ENCODE data around the gene SH3PXD2B.

Gene SH3PXD2B

DNA sequence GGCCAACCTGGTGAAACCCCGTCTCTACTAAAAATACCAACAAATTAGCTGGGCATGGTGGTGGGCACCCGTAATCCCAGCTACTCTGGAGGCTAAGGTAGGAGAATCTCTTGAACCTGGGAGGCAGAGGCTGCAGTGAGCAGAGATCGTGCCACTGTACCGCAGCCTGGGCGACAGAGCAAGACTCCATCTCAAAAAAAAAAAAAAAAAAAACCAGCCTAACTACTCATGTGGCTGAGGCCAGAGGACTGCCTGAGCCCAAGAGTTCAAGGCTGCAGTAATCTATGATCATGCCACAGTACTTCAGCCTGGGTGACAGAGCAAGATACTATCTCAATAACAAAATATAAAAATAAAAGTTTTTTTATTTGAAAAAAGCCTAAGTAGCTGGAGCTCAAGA lies 174.0 kb downstream of the SH3PXD2B start:
- Histone ChIP-seq H3K4ac (ENCODE audit: low read depth, low read length) (no peak overlapping the region), H3K27ac (ENCODE audit: low read depth, low read length) (no peak overlapping the region), H3K79me1 (ENCODE audit: low read length) (peaks cover 3% of the 10 kb centered on the region), H3K9ac (ENCODE audit: low read length) (no peak overlapping the region), H2AK5ac (ENCODE audit: low read length) (no peak overlapping the region), H2BK5ac (ENCODE audit: low read length) (no peak overlapping the region), H3K4me1 (ENCODE audit: control insufficient read depth, low read depth, low read length) (peaks cover 2% of the 10 kb centered on the region), H2BK120ac (ENCODE audit: low read depth, low read length) (no peak overlapping the region), H3K4me3 (ENCODE audit: low read length) (no peak overlapping the region), H4K8ac (ENCODE audit: low read depth, low read length) (no peak overlapping the region), H3K27me3 (ENCODE audit: insufficient read depth, low read length, poor library complexity) (no peaks in the 10 kb centered on the region), H3K18ac (ENCODE audit: low read length) (no peak overlapping the region), H3K4me2 (ENCODE audit: low read length) (no peak overlapping the region), H2BK15ac (replicated peaks; ENCODE audit: low read depth) (no peak overlapping the region), H3K56ac (ENCODE audit: low read length) (no peak overlapping the region), H4K5ac (ENCODE audit: low read length) (no peak overlapping the region), H3K23ac (ENCODE audit: low read length) (no peak overlapping the region), H3K79me2 (ENCODE audit: control insufficient read depth, insufficient read depth, low read length) (peaks cover 68% of the 10 kb centered on the region), H3K36me3 (ENCODE audit: control insufficient read depth, insufficient read depth, low read length) (no peaks in the 10 kb centered on the region)
- DNase-seq = no peak
- no CpG with 5 or more reads among the region's 5 CpGs for WGBS (ENCODE audit: extremely low coverage, insufficient coverage, low lambda C conversion rate)

DNA sequence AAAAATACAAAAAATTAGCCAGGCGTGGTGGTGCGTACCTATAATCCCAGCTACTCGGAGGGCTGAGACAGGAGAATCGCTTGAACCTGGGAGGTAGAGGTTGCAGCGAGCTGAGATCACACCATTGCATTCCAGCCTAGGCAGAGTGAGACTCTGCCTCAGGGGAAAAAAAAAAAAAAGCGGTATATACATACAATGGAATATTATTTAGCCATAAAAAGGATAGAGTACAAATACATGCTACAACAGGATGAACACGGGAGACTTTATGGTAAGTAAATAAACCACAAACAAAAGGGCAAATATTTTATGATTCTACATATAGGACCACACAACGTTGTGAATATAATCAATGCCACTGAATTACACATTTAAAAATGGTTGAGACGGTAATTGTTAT lies 176.0 kb downstream of the SH3PXD2B start:
- Histone ChIP-seq H3K9ac (ENCODE audit: low read length) (no peak overlapping the region), H2BK15ac (replicated peaks; ENCODE audit: low read depth) (no peak overlapping the region), H3K23ac (ENCODE audit: low read length) (no peak overlapping the region), H2BK5ac (ENCODE audit: low read length) (no peak overlapping the region), H3K79me1 (ENCODE audit: low read length) (peaks cover 8% of the 10 kb centered on the region), H3K4me1 (ENCODE audit: control insufficient read depth, low read depth, low read length) (peaks cover 2% of the 10 kb centered on the region), H3K18ac (ENCODE audit: low read length) (no peak overlapping the region), H4K8ac (ENCODE audit: low read depth, low read length) (no peak overlapping the region), H3K27me3 (ENCODE audit: insufficient read depth, low read length, poor library complexity) (no peaks in the 10 kb centered on the region), H3K79me2 (ENCODE audit: control insufficient read depth, insufficient read depth, low read length) (peaks cover 82% of the 10 kb centered on the region), H2BK120ac (ENCODE audit: low read depth, low read length) (no peak overlapping the region), H4K5ac (ENCODE audit: low read length) (no peak overlapping the region), H3K4me3 (ENCODE audit: low read length) (no peak overlapping the region), H2AK5ac (ENCODE audit: low read length) (no peak overlapping the region), H3K4ac (ENCODE audit: low read depth, low read length) (no peak overlapping the region), H3K27ac (ENCODE audit: low read depth, low read length) (no peak overlapping the region), H3K36me3 (ENCODE audit: control insufficient read depth, insufficient read depth, low read length) (no peaks in the 10 kb centered on the region), H3K4me2 (ENCODE audit: low read length) (no peak overlapping the region), H3K56ac (ENCODE audit: low read length) (no peak overlapping the region)
- no peak for DNase-seq
- no CpG with 5 or more reads among the region's 9 CpGs for WGBS (ENCODE audit: extremely low coverage, insufficient coverage, low lambda C conversion rate)

DNA sequence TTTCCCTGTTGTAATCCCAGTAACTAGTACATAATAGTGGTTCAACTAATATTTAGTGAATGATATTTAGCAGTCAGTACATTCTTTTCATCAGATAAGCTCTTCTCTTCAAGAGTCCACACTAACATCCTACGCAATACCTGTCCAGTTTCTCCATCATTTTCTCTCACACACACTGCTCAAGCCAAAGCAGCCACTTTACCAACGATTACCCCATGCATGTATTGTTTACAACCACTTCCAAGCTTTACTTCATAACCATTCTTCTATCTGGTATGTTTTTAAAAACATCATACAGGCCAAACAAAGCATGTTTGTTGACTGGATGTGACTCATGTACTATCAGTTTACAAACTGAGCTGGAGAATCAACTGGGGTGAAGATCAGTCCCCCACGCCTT lies 178.1 kb downstream of the SH3PXD2B start:
- no peak overlapping the region for H2BK5ac ChIP-seq (ENCODE audit: low read length)
- H3K9ac ChIP-seq (ENCODE audit: low read length) = no peak overlapping the region
- no peaks in the 10 kb centered on the region for H3K36me3 ChIP-seq (ENCODE audit: control insufficient read depth, insufficient read depth, low read length)
- peaks cover 2% of the 10 kb centered on the region for H3K4me1 ChIP-seq (ENCODE audit: control insufficient read depth, low read depth, low read length)
- H3K56ac ChIP-seq (ENCODE audit: low read length) = no peak overlapping the region
- H2BK15ac ChIP-seq (replicated peaks; ENCODE audit: low read depth) = no peak overlapping the region
- H3K27ac ChIP-seq (ENCODE audit: low read depth, low read length) = no peak overlapping the region
- H2AK5ac ChIP-seq (ENCODE audit: low read length) = no peak overlapping the region
- H3K4ac ChIP-seq (ENCODE audit: low read depth, low read length) = no peak overlapping the region
- no peak overlapping the region for H3K4me3 ChIP-seq (ENCODE audit: low read length)
- no peak overlapping the region for H2BK120ac ChIP-seq (ENCODE audit: low read depth, low read length)
- H3K27me3 ChIP-seq (ENCODE audit: insufficient read depth, low read length, poor library complexity) = no peaks in the 10 kb centered on the region
- DNase-seq = no peak
- WGBS (ENCODE audit: extremely low coverage, insufficient coverage, low lambda C conversion rate) = no CpG with 5 or more reads among the region's 3 CpGs
- H3K79me2 ChIP-seq (ENCODE audit: control insufficient read depth, insufficient read depth, low read length) = peaks cover 74% of the 10 kb centered on the region
- H4K5ac ChIP-seq (ENCODE audit: low read length) = no peak overlapping the region
- no peak overlapping the region for H4K8ac ChIP-seq (ENCODE audit: low read depth, low read length)
- no peak overlapping the region for H3K18ac ChIP-seq (ENCODE audit: low read length)
- peak overlapping the region; percentile 60 for H3K23ac ChIP-seq (ENCODE audit: low read length)
- H3K4me2 ChIP-seq (ENCODE audit: low read length) = no peak overlapping the region
- peaks cover 9% of the 10 kb centered on the region for H3K79me1 ChIP-seq (ENCODE audit: low read length)
